VCaP (cell line): ENCODE data around the gene RARA.

Experiments used
- H3K27ac ChIP-seq: fragments of 450-650 bp; 2 replicates; pipeline ENCODE4 v1.5.1; 2017
- CTCF ChIP-seq: fragments of 450-650 bp; conservative IDR thresholded peaks from 2 replicates; pipeline ENCODE4 v1.5.1; 2017; ENCODE audit warnings: mild to moderate bottlenecking, moderate library complexity

RARA gene

GRCh38 chr17:40351359-40352236, 42.6 kb downstream of the RARA start:
- TF ChIP-seq CTCF = no peak
- H3K27ac ChIP-seq = no peak overlapping the region

- TF ChIP-seq CTCF = no peak
- H3K27ac ChIP-seq = no peak overlapping the region
These were observed 43.3 kb downstream of the RARA start for GRCh38 chr17:40352237-40352778.

- TF ChIP-seq CTCF = no peak
- no peak overlapping the region for H3K27ac ChIP-seq
These were observed 43.9 kb downstream of the RARA start for GRCh38 chr17:40352779-40353394.

- TF ChIP-seq CTCF = no peak
- no peak overlapping the region for H3K27ac ChIP-seq
These were observed 45.5 kb downstream of the RARA start for GRCh38 chr17:40354221-40355122.

- H3K27ac ChIP-seq = no peak overlapping the region
- peak; percentile 96 for TF ChIP-seq CTCF
These were observed 46.3 kb downstream of the RARA start for GRCh38 chr17:40355123-40355803.

- TF ChIP-seq CTCF = no peak
- no peak overlapping the region for H3K27ac ChIP-seq
These were observed 47.1 kb downstream of the RARA start for GRCh38 chr17:40355804-40356758.
